Smooth muscle cell (in vitro differentiated cells): Measurements from ENCODE around the gene CCDC68. TPM values are rescaled to one million over a fixed set of nuclear protein-coding genes. Genes with fewer than 3 reads are reported as not detected.
A peak's percentile ranks its signal among the peaks of the same experiment; 100 is the strongest.

ENCODE experiments used
- DNase-seq: peaks from one replicate; lab custom pipeline; 2025; ENCODE audit not compliant: unreplicated experiment; lab: John Stamatoyannopoulos, UW
- H2AFZ ChIP-seq: fragments of 200-600 bp; sonication (generic); 2 replicates; pipeline ENCODE4 v1.6.0; 2016; ENCODE audit warnings: antibody characterized with exemption, low read depth, mild to moderate bottlenecking
- H3F3A ChIP-seq: fragments of 200-600 bp; sonication (generic); 2 replicates; pipeline ENCODE4 v1.6.0; 2017; ENCODE audit warnings: antibody characterized with exemption, low read depth
- H3K27ac ChIP-seq: fragments of 200-600 bp; sonication (generic); 2 replicates; pipeline ENCODE4 v1.5.1; 2016; ENCODE audit warnings: low read depth, mild to moderate bottlenecking
- H3K27me3 ChIP-seq: fragments of 200-600 bp; sonication (generic); 2 replicates; pipeline ENCODE4 v1.6.1; 2016; ENCODE audit warnings: low read depth, mild to moderate bottlenecking
- H3K36me3 ChIP-seq: fragments of 200-600 bp; sonication (generic); 2 replicates; pipeline ENCODE4 v1.5.1; 2016; ENCODE audit warnings: low read depth
- H3K4me1 ChIP-seq: fragments of 200-600 bp; sonication (generic); 2 replicates; pipeline ENCODE4 v1.5.1; 2016; ENCODE audit warnings: low read depth
- H3K4me2 ChIP-seq: fragments of 200-600 bp; sonication (generic); 2 replicates; pipeline ENCODE4 v1.6.0; 2016; ENCODE audit warnings: mild to moderate bottlenecking
- H3K4me3 ChIP-seq: fragments of 200-600 bp; sonication (generic); 2 replicates; pipeline ENCODE4 v1.5.1; 2016; ENCODE audit warnings: mild to moderate bottlenecking
- H3K79me2 ChIP-seq: fragments of 200-600 bp; sonication (generic); 2 replicates; pipeline ENCODE4 v1.6.0; 2016; ENCODE audit warnings: low read depth, mild to moderate bottlenecking
- H3K9ac ChIP-seq: fragments of 200-600 bp; sonication (generic); 2 replicates; pipeline ENCODE4 v1.6.0; 2016; ENCODE audit warnings: low read depth
- H3K9me3 ChIP-seq: fragments of 200-600 bp; sonication (generic); replicated peaks from 2 replicates; pipeline ENCODE4 v1.5.1; 2016; ENCODE audit warnings: low read depth
- H4K20me1 ChIP-seq: fragments of 200-600 bp; sonication (generic); 2 replicates; pipeline ENCODE4 v1.6.0; 2016; ENCODE audit warnings: low read depth
- CTCF ChIP-seq: fragments of 200-600 bp; sonication (generic); IDR thresholded peaks from 2 replicates; pipeline ENCODE4 v1.5.1; 2017; ENCODE audit warnings: borderline replicate concordance, mild to moderate bottlenecking, antibody characterized with exemption; ENCODE audit not compliant: insufficient read depth, poor library complexity, severe bottlenecking
- WGBS: methylation state at CpG from one replicate; pipeline ENCODE4 v1.1.7; 2016; ENCODE audit warnings: low lambda C conversion rate; 5-methylcytosine and 5-hydroxymethylcytosine counted together
- polyA plus RNA-seq: library from polyadenylated mRNA; unstranded; fragments of >200 nt; fragmentation: Nextera tagmentation; extraction: Ambion mirVana; gene quantifications from 2 replicates; pipeline ENCODE4 v1.2.1, GENCODE V29; 2016
- total RNA-seq: library from RNA; depleted of rRNA; stranded (reverse); fragments of >200 nt; gene quantifications from 2 replicates; pipeline ENCODE4 v1.2.3, GENCODE V29; 2014

Gene CCDC68
- total and polyA plus RNA-seq, 2 experiments from 2014 or later, result 4.8 to 6.2 TPM

- no peak for DNase-seq
- Histone ChIP-seq H3K9me3 (no peaks in the 10 kb centered on the region), H3K4me2 (no peak overlapping the region), H3F3A (peaks cover 8% of the 10 kb centered on the region), H3K36me3 (no peaks in the 10 kb centered on the region), H4K20me1 (no peaks in the 10 kb centered on the region), H3K27ac (peak overlapping the region; percentile 83), H3K4me1 (peaks cover 14% of the 10 kb centered on the region), H3K27me3 (no peaks in the 10 kb centered on the region), H3K79me2 (no peaks in the 10 kb centered on the region), H3K9ac (peak overlapping the region; percentile 72), H3K4me3 (no peak overlapping the region), H2AFZ (no peak overlapping the region)
- 62% methylated on average over 4 of the region's 4 CpGs for WGBS
- no peak for TF ChIP-seq CTCF
Observed at GRCh38 chr18:54879691-54880090, 79.6 kb downstream of the CCDC68 start.

GRCh38 chr18:54878659-54879358 is 80.5 kb downstream of the CCDC68 start:
- no peak overlapping the region for H3K4me2 ChIP-seq
- DNase-seq, result no peak
- H3K27me3 ChIP-seq, result no peaks in the 10 kb centered on the region
- H3F3A ChIP-seq, result peaks cover 8% of the 10 kb centered on the region
- H3K9ac ChIP-seq, result no peak overlapping the region
- H3K79me2 ChIP-seq, result no peaks in the 10 kb centered on the region
- no peak for TF ChIP-seq CTCF
- H2AFZ ChIP-seq, result no peak overlapping the region
- no peak overlapping the region for H3K4me3 ChIP-seq
- no peaks in the 10 kb centered on the region for H3K36me3 ChIP-seq
- H4K20me1 ChIP-seq, result no peaks in the 10 kb centered on the region
- H3K4me1 ChIP-seq, result peaks cover 14% of the 10 kb centered on the region
- 65% methylated on average over 3 of the region's 3 CpGs for WGBS
- H3K27ac ChIP-seq, result peak overlapping the region; percentile 83
- no peaks in the 10 kb centered on the region for H3K9me3 ChIP-seq

- H3F3A ChIP-seq, result peaks cover 8% of the 10 kb centered on the region
- no peak overlapping the region for H3K4me2 ChIP-seq
- DNase-seq, result no peak
- no peaks in the 10 kb centered on the region for H3K79me2 ChIP-seq
- no peak overlapping the region for H3K9ac ChIP-seq
- no peaks in the 10 kb centered on the region for H3K9me3 ChIP-seq
- H3K27me3 ChIP-seq, result no peaks in the 10 kb centered on the region
- 67% methylated on average over 2 of the region's 2 CpGs for WGBS
- H2AFZ ChIP-seq, result no peak overlapping the region
- peaks cover 14% of the 10 kb centered on the region for H3K4me1 ChIP-seq
- no peak for TF ChIP-seq CTCF
- H3K4me3 ChIP-seq, result no peak overlapping the region
- no peaks in the 10 kb centered on the region for H3K36me3 ChIP-seq
- no peaks in the 10 kb centered on the region for H4K20me1 ChIP-seq
- H3K27ac ChIP-seq, result peak overlapping the region; percentile 83
Observed at GRCh38 chr18:54878159-54878622, 81.1 kb downstream of the CCDC68 start.

GRCh38 chr18:54877076-54877475 is 82.2 kb downstream of the CCDC68 start:
- WGBS, result 75% methylated on average over 1 of the region's 1 CpG
- DNase-seq, result no peak

More at GRCh38 chr18:54877076-54877475, 82.2 kb downstream of the CCDC68 start:
- no peak overlapping the region for H2AFZ ChIP-seq
- no peaks in the 10 kb centered on the region for H3K27me3 ChIP-seq
- TF ChIP-seq CTCF, result no peak
- no peaks in the 10 kb centered on the region for H3K9me3 ChIP-seq
- no peaks in the 10 kb centered on the region for H3K36me3 ChIP-seq
- H3K27ac ChIP-seq, result peak overlapping the region; percentile 83
- H3K4me3 ChIP-seq, result no peak overlapping the region
- no peak overlapping the region for H3K9ac ChIP-seq
- peaks cover 14% of the 10 kb centered on the region for H3K4me1 ChIP-seq
- no peak overlapping the region for H3K4me2 ChIP-seq
- H4K20me1 ChIP-seq, result no peaks in the 10 kb centered on the region
- no peaks in the 10 kb centered on the region for H3K79me2 ChIP-seq
- H3F3A ChIP-seq, result peaks cover 8% of the 10 kb centered on the region
